Naive thymus-derived CD8-positive, alpha-beta T cell (primary cell): ENCODE data around the gene ADK. TPM values are rescaled to one million over a fixed set of nuclear protein-coding genes. Genes with fewer than 3 reads are reported as not detected.
A peak's percentile ranks its signal among the peaks of the same experiment; 100 is the strongest.

Experiments
- ATAC-seq, 2 donors: fragments of 150-1000 bp; cut with Tn5 transposase in 1 of 2; sonication (Bioruptor Pico), chemical (Tn5 transposase) in 1 of 2; 1 replicate in 1 of 2; 2 replicates in 1 of 2; pipeline ENCODE4 v1.10.0; 2021; ENCODE audit warnings: mild to moderate bottlenecking in 2 of 2, moderate library complexity in 2 of 2
- POLR2A ChIA-PET: fragments of 350-600 bp; sonication (Branson Sonifier 250); formaldehyde crosslinking; loops from one replicate; lab custom pipeline; 2021; ENCODE audit warnings: antibody characterized with exemption; lab: Charles Lee
- DNase-seq, 10 donors: peaks; one replicate each; pipeline versions ENCODE4 v3.0.0 to v3.0.0-alpha.2; 2020 to 2022
- H3K27ac Mint-ChIP-seq, 10 donors: one replicate each; pipeline ENCODE4 v1.8.0; 2020 to 2022; ENCODE audit warnings: mild to moderate bottlenecking in 10 of 10, mixed read lengths in 10 of 10, moderate library complexity in 4 of 10, inconsistent platforms in 1 of 10
- H3K27me3 Mint-ChIP-seq, 5 donors: one replicate each; pipeline ENCODE4 v1.8.0; 2021 to 2022; ENCODE audit warnings: mixed read lengths in 5 of 5
- H3K36me3 Mint-ChIP-seq, 3 donors: one replicate each; pipeline ENCODE4 v1.8.0; 2020 to 2022; ENCODE audit warnings: mixed read lengths in 3 of 3, mild to moderate bottlenecking in 2 of 3, inconsistent platforms in 1 of 3
- H3K4me1 Mint-ChIP-seq, 4 donors: one replicate each; pipeline ENCODE4 v1.8.0; 2021 to 2022; ENCODE audit warnings: mixed read lengths in 4 of 4
- H3K4me3 Mint-ChIP-seq, 10 donors: one replicate each; pipeline ENCODE4 v1.8.0; 2020 to 2022; ENCODE audit warnings: mild to moderate bottlenecking in 10 of 10, mixed read lengths in 10 of 10, moderate library complexity in 6 of 10, inconsistent platforms in 1 of 10
- H3K9me3 Mint-ChIP-seq, 9 donors: one replicate each; pipeline ENCODE4 v1.8.0; 2020 to 2022; ENCODE audit warnings: mixed read lengths in 9 of 9, mild to moderate bottlenecking in 3 of 9, inconsistent platforms in 1 of 9, moderate library complexity in 1 of 9
- polyA plus RNA-seq, 3 donors: library from polyadenylated mRNA; unstranded; fragments of 300-500 nt; fragmentation: Illumina TruSeq; gene quantifications; one replicate each; pipeline ENCODE4 v1.2.3, GENCODE V29; 2021
- total RNA-seq, 8 experiments: library from RNA in 2 of 8; stranded (reverse) in 2 of 8; gene quantifications; one replicate each; pipeline ENCODE4 v1.2.3 and lab custom pipeline; 2021 to 2026

The ADK gene
- total and polyA plus RNA-seq, 5 experiments from 2014 or later, result 29.6 to 52.4 (median 48.7) TPM

GRCh38 chr10:74223755-74224529 lies 72.9 kb downstream of the ADK start:
- H3K27ac Mint-ChIP-seq, result peak overlapping the region in 9 of 10 donors; percentile 17 to 85 (median 81)
- H3K4me3 Mint-ChIP-seq, result peak overlapping the region in 1 of 10 donors; percentile 21
- H3K27me3 Mint-ChIP-seq, result no peaks in the 10 kb centered on the region
- H3K9me3 Mint-ChIP-seq, result peaks cover 0 to 2% (median 0%) of the 10 kb centered on the region in 9 donors
- peaks cover 3 to 37% (median 13%) of the 10 kb centered on the region in 4 donors for H3K4me1 Mint-ChIP-seq
- no peaks in the 10 kb centered on the region for H3K36me3 Mint-ChIP-seq
- POLR2A ChIA-PET, result no interaction called here
- DNase-seq (no peak), ATAC-seq (no peak)

- DNase-seq, result peak in 3 of 10 donors; percentile 30 to 39 (median 35)
- peaks cover 0 to 7% (median 0%) of the 10 kb centered on the region in 3 donors for H3K36me3 Mint-ChIP-seq
- H3K27ac Mint-ChIP-seq, result peak overlapping the region; percentile 86 to 97 (median 94)
- no peaks in the 10 kb centered on the region for H3K9me3 Mint-ChIP-seq
- POLR2A ChIA-PET, result interaction anchor here (1.0 to 1.9 kb wide), 5 partner anchors 11 to 77 kb away, joined by 4 to 8 read pairs (median 6); partner anchors contain the start of genes ADK and AP3M1
- no peaks in the 10 kb centered on the region for H3K27me3 Mint-ChIP-seq
- peak overlapping the region; percentile 19 to 83 (median 72) for H3K4me3 Mint-ChIP-seq
- peak; percentile 81 to 82 for ATAC-seq
- peaks cover 3 to 55% (median 19%) of the 10 kb centered on the region in 4 donors for H3K4me1 Mint-ChIP-seq
Observed at GRCh38 chr10:74227697-74228424, 76.8 kb downstream of the ADK start.

- POLR2A ChIA-PET, result interaction anchor here (0.6 kb wide), 2 partner anchors 28 to 54 kb away, joined by 3 to 7 read pairs; no protein-coding TSS in a partner anchor
- peaks cover 1 to 45% (median 18%) of the 10 kb centered on the region in 4 donors for H3K4me1 Mint-ChIP-seq
- no peaks in the 10 kb centered on the region for H3K9me3 Mint-ChIP-seq
- DNase-seq, result no peak
- H3K4me3 Mint-ChIP-seq, result no peak overlapping the region
- no peaks in the 10 kb centered on the region for H3K27me3 Mint-ChIP-seq
- peak overlapping the region in 5 of 10 donors; percentile 6 to 96 (median 68) for H3K27ac Mint-ChIP-seq
- H3K36me3 Mint-ChIP-seq, result peaks cover 0 to 7% (median 0%) of the 10 kb centered on the region in 3 donors
- no peak for ATAC-seq
Observed at GRCh38 chr10:74231375-74231774, 80.4 kb downstream of the ADK start.

GRCh38 chr10:74233281-74233680 lies 82.3 kb downstream of the ADK start:
- no peak for ATAC-seq
- POLR2A ChIA-PET, result no interaction called here
- no peak for DNase-seq
- peaks cover 0 to 7% (median 2%) of the 10 kb centered on the region in 3 donors for H3K36me3 Mint-ChIP-seq
- H3K27me3 Mint-ChIP-seq, result no peaks in the 10 kb centered on the region
- peak overlapping the region in 4 of 10 donors; percentile 14 to 42 (median 34) for H3K27ac Mint-ChIP-seq
- H3K4me3 Mint-ChIP-seq, result no peak overlapping the region
- H3K4me1 Mint-ChIP-seq, result peaks cover 0 to 27% (median 8%) of the 10 kb centered on the region in 4 donors
- no peaks in the 10 kb centered on the region for H3K9me3 Mint-ChIP-seq

GRCh38 chr10:74234569-74234968 lies 83.5 kb downstream of the ADK start:
- Mint-ChIP-seq H3K4me1 (peaks cover 0 to 20% (median 3%) of the 10 kb centered on the region in 4 donors), H3K27me3 (no peaks in the 10 kb centered on the region), H3K4me3 (no peak overlapping the region), H3K36me3 (peaks cover 0 to 7% (median 6%) of the 10 kb centered on the region in 3 donors), H3K27ac (peak overlapping the region in 1 of 10 donors; percentile 40), H3K9me3 (no peaks in the 10 kb centered on the region)
- peak in 2 of 10 donors; percentile 21 to 32 for DNase-seq
- peak in 1 of 2 donors; percentile 37 for ATAC-seq
- POLR2A ChIA-PET, result interaction anchor here (1.0 to 1.6 kb wide), 3 partner anchors 58 to 153 kb away, joined by 3 to 14 read pairs (median 4); partner anchors contain the start of genes ADK and AP3M1

DNA sequence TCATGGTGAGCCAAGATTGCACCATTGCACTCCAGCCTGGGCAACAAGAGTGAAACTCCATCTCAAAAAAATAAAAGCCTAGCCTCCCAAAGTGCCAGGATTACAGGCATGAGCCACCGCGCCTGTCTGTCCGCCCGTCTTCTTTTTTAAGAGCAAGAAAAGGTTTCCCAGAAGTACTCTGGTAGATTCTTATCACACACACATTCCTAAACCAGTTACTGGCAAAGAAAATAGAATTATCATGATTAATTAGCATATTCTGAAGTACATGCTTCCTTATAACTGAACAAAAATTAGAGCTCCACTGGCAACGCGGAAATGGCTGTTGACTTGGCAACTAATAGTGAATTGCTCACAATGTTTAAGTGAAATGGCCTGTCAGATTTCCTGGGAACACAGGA lies 87.0 kb downstream of the ADK start:
- H3K27ac Mint-ChIP-seq, result no peak overlapping the region
- no peaks in the 10 kb centered on the region for H3K27me3 Mint-ChIP-seq
- no peak overlapping the region for H3K4me3 Mint-ChIP-seq
- H3K4me1 Mint-ChIP-seq, result peaks cover 0 to 5% (median under 1%) of the 10 kb centered on the region in 4 donors
- peaks cover 0 to 11% (median 0%) of the 10 kb centered on the region in 3 donors for H3K36me3 Mint-ChIP-seq
- ATAC-seq (no peak), DNase-seq (no peak)
- POLR2A ChIA-PET, result no interaction called here
- H3K9me3 Mint-ChIP-seq, result no peaks in the 10 kb centered on the region

DNA sequence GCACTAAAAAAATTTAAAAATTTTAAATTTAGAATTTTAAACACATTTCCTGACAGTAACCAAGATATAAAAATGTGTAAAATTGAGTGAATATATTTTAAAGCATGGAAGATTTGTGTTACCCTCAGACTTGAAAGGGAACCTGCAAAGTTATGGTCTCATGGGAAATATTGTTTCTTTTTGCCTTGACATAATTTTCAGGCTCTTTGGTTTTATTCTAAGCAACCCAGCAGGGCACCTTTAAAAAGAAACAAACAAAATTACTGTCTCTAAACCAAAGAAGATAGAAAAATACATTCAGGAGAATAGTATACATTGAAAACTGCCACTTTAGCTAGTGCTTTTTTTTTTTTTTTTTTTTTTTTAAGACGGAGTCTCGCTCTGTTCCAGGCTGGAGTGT lies 87.5 kb downstream of the ADK start:
- DNase-seq (no peak), ATAC-seq (no peak)
- Mint-ChIP-seq H3K36me3 (peaks cover 0 to 16% (median 0%) of the 10 kb centered on the region in 3 donors), H3K27ac (no peak overlapping the region), H3K4me1 (peaks cover 0 to 5% (median under 1%) of the 10 kb centered on the region in 4 donors), H3K27me3 (no peaks in the 10 kb centered on the region), H3K4me3 (no peak overlapping the region), H3K9me3 (no peaks in the 10 kb centered on the region)
- POLR2A ChIA-PET, result no interaction called here

- Mint-ChIP-seq H3K27ac (peak overlapping the region in 3 of 10 donors; percentile 10 to 44 (median 34)), H3K36me3 (peaks cover 0 to 13% (median 0%) of the 10 kb centered on the region in 3 donors), H3K4me3 (no peak overlapping the region), H3K4me1 (peaks cover 0 to 4% (median 3%) of the 10 kb centered on the region in 4 donors), H3K9me3 (no peaks in the 10 kb centered on the region), H3K27me3 (no peaks in the 10 kb centered on the region)
- POLR2A ChIA-PET, result no interaction called here
- ATAC-seq (no peak), DNase-seq (no peak)
Observed at GRCh38 chr10:74243067-74243466, 92.0 kb downstream of the ADK start.

GRCh38 chr10:74244097-74244685 lies 93.2 kb downstream of the ADK start:
- Mint-ChIP-seq H3K4me1 (peaks cover 0 to 4% (median 2%) of the 10 kb centered on the region in 4 donors), H3K36me3 (peaks cover 0 to 11% (median 4%) of the 10 kb centered on the region in 3 donors), H3K4me3 (no peak overlapping the region), H3K9me3 (no peaks in the 10 kb centered on the region), H3K27ac (no peak overlapping the region), H3K27me3 (no peaks in the 10 kb centered on the region)
- POLR2A ChIA-PET, result interaction anchor here (0.5 to 1.0 kb wide), 3 partner anchors 342 to 1986 kb away, joined by 3 to 10 read pairs (median 5); no protein-coding TSS in a partner anchor
- ATAC-seq, result no peak
- DNase-seq, result peak in 4 of 10 donors; percentile 16 to 47 (median 44)

DNA sequence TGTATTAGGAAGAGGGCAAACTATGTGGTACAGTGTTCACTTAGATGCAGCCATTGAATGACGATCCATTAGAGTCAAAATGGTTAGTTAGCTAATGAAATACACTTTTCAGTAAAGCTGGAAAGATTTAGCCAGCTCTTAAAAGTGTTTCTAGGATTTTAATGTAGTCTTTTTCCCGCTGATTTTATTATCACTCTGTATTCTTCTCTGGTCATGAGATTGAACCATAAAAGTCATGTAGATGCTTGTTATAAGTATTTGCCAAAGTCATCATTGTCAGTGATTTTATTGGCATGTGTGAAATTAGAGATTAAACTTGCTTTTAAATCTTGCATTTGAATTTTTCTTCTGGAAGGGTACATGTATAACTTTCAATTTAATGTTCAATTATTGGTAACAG lies 93.8 kb downstream of the ADK start:
- ATAC-seq, result no peak
- H3K27me3 Mint-ChIP-seq, result no peaks in the 10 kb centered on the region
- H3K27ac Mint-ChIP-seq, result no peak overlapping the region
- H3K36me3 Mint-ChIP-seq, result peaks cover 0 to 10% (median 4%) of the 10 kb centered on the region in 3 donors
- H3K9me3 Mint-ChIP-seq, result no peaks in the 10 kb centered on the region
- POLR2A ChIA-PET, result no interaction called here
- no peak overlapping the region for H3K4me3 Mint-ChIP-seq
- peaks cover 0 to 4% (median 2%) of the 10 kb centered on the region in 4 donors for H3K4me1 Mint-ChIP-seq
- no peak for DNase-seq

GRCh38 chr10:74246495-74246894 lies 95.5 kb downstream of the ADK start:
- DNase-seq (no peak), ATAC-seq (no peak)
- Mint-ChIP-seq H3K27me3 (no peaks in the 10 kb centered on the region), H3K9me3 (no peaks in the 10 kb centered on the region), H3K4me3 (no peak overlapping the region), H3K27ac (no peak overlapping the region), H3K36me3 (peaks cover 0 to 10% (median 4%) of the 10 kb centered on the region in 3 donors), H3K4me1 (peaks cover 0 to 4% (median 2%) of the 10 kb centered on the region in 4 donors)
- POLR2A ChIA-PET, result interaction anchor here (0.6 to 0.7 kb wide), 4 partner anchors 22 to 798 kb away, joined by 3 to 6 read pairs (median 3); no protein-coding TSS in a partner anchor

DNA sequence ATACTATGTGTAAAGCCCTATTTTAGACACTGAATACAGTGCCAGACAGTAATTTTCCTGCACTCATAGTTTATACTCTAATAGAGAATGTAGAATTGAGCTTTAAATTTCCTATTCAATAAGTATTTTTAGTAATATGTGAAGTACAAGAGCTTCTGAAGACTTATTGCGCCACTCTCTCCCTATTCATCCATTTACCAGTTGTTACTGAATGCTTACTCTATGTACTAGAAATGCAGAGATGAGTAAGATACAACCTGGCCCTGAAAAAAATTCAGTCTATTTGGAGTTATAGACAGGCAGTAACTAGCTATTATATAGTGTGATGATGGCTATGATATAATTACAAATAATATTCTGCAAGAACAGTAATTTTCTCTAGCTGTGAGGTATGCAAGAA lies 98.8 kb downstream of the ADK start:
- Mint-ChIP-seq H3K27ac (no peak overlapping the region), H3K36me3 (peaks cover 0 to 4% (median 3%) of the 10 kb centered on the region in 3 donors)

More for the DNA sequence above, 98.8 kb downstream of the ADK start:
- H3K27me3 Mint-ChIP-seq, result no peaks in the 10 kb centered on the region
- H3K9me3 Mint-ChIP-seq, result no peaks in the 10 kb centered on the region
- DNase-seq (no peak), ATAC-seq (no peak)
- POLR2A ChIA-PET, result no interaction called here
- H3K4me3 Mint-ChIP-seq, result no peak overlapping the region
- peaks cover 0 to 5% (median 1%) of the 10 kb centered on the region in 4 donors for H3K4me1 Mint-ChIP-seq
